ENCODE results near the gene MICAL2.

Gene MICAL2

DNA sequence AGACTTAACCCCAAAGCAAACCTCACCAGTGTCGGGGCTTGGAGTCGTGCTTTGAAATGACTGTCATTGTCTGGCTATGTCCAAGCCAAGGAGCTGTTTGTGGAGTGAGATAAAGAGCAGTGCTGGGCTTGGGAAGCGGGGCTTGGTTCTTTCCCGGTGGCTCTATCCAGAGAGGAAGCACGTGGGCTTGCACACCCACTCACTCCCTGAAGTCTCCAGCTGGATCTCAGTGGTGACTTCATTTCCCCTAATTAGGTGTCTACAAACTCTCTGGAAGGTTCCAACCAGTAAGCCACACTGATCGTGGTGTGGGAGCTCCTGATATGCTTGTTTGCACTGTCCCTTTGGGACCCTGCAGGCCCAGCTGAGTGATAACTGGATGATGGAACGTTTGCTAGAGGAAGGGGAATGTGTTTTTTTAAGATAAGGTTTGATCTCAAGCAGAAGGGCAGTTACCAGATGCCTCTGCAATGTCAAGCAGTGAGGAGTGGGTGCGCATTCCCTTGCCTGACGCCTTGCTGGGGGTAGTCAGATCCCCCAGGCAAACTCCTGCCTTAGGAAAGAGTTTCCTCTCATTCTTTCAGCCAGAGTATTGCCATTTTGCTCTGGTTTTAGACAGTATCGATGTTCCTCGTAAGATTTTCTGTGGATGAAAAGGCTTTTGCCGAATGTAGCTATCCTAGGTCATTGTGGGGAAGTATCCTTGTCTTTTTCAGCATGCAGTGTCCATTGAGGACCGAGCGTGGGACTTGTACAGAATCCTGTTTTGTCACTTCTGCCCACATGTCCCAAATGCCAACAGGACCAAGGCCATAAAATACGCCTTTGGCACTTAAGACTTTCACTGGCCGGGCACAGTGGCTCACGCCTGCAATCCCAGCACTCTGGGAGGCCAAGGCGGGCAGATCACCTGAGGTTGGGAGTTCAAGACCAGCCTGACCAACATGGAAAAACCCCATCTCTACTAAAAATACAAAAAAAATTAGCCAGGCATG, 90.9 kb downstream of the MICAL2 start:
- Histone ChIP-seq H3K36me3 (ENCODE audit: control insufficient read depth in 5 of 5, insufficient read depth in 5 of 5, low read length in 5 of 5) (peaks cover 0 to 6% (median 0%) of the 10 kb centered on the region in 5 donors), H3K4me1 (ENCODE audit: control insufficient read depth in 5 of 5, insufficient read depth in 5 of 5, low read length in 5 of 5) (peaks cover 4 to 19% (median 13%) of the 10 kb centered on the region in 5 donors), H3K9ac (ENCODE audit: low read length in 5 of 5) (no peak overlapping the region), H3K4me3 (ENCODE audit: low read depth in 1 of 5, low read length in 5 of 5) (no peak overlapping the region), H3K27me3 (ENCODE audit: control insufficient read depth in 5 of 5, insufficient read depth in 4 of 5, low read length in 5 of 5) (peaks cover 0 to under 1% (median 0%) of the 10 kb centered on the region in 5 donors), H3K27ac (ENCODE audit: low read depth, low read length) (no peak overlapping the region), H3K9me3 (ENCODE audit: control insufficient read depth in 5 of 5, low read length in 5 of 5) (no peaks in the 10 kb centered on the region)

DNA sequence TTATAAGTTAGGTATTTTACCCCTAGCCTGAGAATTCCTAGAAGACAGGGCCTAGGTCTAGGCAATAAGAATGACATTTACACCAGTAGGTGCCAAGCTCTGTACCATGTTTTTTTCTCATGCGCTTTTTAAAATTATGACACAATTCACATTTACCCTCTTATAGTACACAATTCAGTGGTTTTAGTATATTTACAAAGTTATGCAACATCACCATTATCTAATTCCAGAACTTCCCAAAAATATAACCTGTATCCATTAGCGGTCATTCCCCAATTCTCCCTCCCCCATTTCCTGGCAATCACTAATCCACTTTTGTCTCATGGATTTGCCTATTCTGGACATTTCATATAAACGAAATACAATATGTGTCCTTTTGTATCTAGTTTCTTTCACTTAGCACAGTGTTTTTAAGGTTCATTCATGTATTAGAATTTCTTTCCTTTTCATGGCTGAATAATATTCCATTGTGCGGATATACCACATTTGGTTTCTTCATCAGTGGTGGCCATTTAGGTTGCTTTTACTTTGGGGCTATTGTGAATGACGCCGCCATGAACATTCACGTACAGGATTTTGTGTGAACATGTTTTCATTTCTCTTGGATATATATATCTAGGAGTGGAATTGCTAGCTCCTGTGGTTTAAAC, 92.4 kb downstream of the MICAL2 start:
- H3K36me3 ChIP-seq (ENCODE audit: control insufficient read depth in 5 of 5, insufficient read depth in 5 of 5, low read length in 5 of 5), result peaks cover 0 to 9% (median 0%) of the 10 kb centered on the region in 5 donors
- H3K9ac ChIP-seq (ENCODE audit: low read length in 5 of 5), result no peak overlapping the region
- peaks cover 0 to 3% (median 0%) of the 10 kb centered on the region in 5 donors for H3K27me3 ChIP-seq (ENCODE audit: control insufficient read depth in 5 of 5, insufficient read depth in 4 of 5, low read length in 5 of 5)
- H3K4me3 ChIP-seq (ENCODE audit: low read depth in 1 of 5, low read length in 5 of 5), result no peak overlapping the region
- no peak overlapping the region for H3K27ac ChIP-seq (ENCODE audit: low read depth, low read length)
- H3K9me3 ChIP-seq (ENCODE audit: control insufficient read depth in 5 of 5, low read length in 5 of 5), result no peaks in the 10 kb centered on the region
- H3K4me1 ChIP-seq (ENCODE audit: control insufficient read depth in 5 of 5, insufficient read depth in 5 of 5, low read length in 5 of 5), result peaks cover 4 to 22% (median 13%) of the 10 kb centered on the region in 5 donors

DNA sequence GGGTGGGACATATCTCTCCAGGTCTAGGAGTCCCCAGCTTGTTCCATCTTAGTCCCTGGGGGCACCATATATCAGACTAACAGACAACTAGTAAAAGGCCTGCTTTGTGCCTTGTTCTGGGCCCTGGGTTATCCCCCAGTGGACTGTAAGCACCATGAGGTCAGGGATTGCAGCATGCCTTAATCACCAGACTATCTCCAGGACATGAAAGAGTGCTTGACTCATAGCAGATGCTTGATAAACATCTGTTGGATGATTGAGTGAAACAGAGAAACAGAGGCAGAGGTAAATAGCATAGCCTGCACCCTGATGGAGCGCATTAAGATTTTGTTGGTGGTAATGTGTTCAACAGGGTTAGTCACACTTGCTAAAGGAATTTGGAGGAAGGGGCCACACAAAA, 94.1 kb downstream of the MICAL2 start:
- Histone ChIP-seq H3K27me3 (ENCODE audit: control insufficient read depth in 5 of 5, insufficient read depth in 4 of 5, low read length in 5 of 5) (peaks cover 0 to 3% (median 0%) of the 10 kb centered on the region in 5 donors), H3K27ac (ENCODE audit: low read depth, low read length) (no peak overlapping the region), H3K36me3 (ENCODE audit: control insufficient read depth in 5 of 5, insufficient read depth in 5 of 5, low read length in 5 of 5) (peaks cover 0 to 20% (median 0%) of the 10 kb centered on the region in 5 donors), H3K4me1 (ENCODE audit: control insufficient read depth in 5 of 5, insufficient read depth in 5 of 5, low read length in 5 of 5) (peaks cover 4 to 21% (median 13%) of the 10 kb centered on the region in 5 donors), H3K4me3 (ENCODE audit: low read depth in 1 of 5, low read length in 5 of 5) (no peak overlapping the region), H3K9me3 (ENCODE audit: control insufficient read depth in 5 of 5, low read length in 5 of 5) (no peaks in the 10 kb centered on the region), H3K9ac (ENCODE audit: low read length in 5 of 5) (no peak overlapping the region)

DNA sequence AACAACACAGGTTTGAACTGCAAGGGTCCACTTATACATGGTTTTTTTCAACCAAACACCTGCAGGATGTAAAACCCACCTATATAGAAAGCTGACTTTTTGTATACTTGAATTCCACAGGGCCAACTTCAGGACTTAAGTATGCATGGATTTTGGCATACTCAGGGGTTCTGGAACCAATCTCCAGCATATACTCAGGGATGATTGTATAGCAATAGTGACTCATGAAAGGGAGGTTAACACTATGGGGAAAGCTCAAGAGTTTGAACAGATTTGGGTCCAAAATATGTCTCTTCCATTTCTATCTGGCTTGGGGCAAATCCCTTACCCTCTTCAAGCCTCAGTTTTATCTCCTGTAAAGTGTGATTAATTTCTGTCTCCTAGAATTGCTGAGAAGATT, 94.9 kb downstream of the MICAL2 start:
- no peak overlapping the region for H3K27ac ChIP-seq (ENCODE audit: low read depth, low read length)
- no peaks in the 10 kb centered on the region for H3K9me3 ChIP-seq (ENCODE audit: control insufficient read depth in 5 of 5, low read length in 5 of 5)
- no peak overlapping the region for H3K4me3 ChIP-seq (ENCODE audit: low read depth in 1 of 5, low read length in 5 of 5)
- H3K27me3 ChIP-seq (ENCODE audit: control insufficient read depth in 5 of 5, insufficient read depth in 4 of 5, low read length in 5 of 5), result peaks cover 0 to 3% (median 0%) of the 10 kb centered on the region in 5 donors
- H3K9ac ChIP-seq (ENCODE audit: low read length in 5 of 5), result no peak overlapping the region
- H3K36me3 ChIP-seq (ENCODE audit: control insufficient read depth in 5 of 5, insufficient read depth in 5 of 5, low read length in 5 of 5), result peaks cover 0 to 21% (median 0%) of the 10 kb centered on the region in 5 donors
- H3K4me1 ChIP-seq (ENCODE audit: control insufficient read depth in 5 of 5, insufficient read depth in 5 of 5, low read length in 5 of 5), result peaks cover 3 to 16% (median 11%) of the 10 kb centered on the region in 5 donors

DNA sequence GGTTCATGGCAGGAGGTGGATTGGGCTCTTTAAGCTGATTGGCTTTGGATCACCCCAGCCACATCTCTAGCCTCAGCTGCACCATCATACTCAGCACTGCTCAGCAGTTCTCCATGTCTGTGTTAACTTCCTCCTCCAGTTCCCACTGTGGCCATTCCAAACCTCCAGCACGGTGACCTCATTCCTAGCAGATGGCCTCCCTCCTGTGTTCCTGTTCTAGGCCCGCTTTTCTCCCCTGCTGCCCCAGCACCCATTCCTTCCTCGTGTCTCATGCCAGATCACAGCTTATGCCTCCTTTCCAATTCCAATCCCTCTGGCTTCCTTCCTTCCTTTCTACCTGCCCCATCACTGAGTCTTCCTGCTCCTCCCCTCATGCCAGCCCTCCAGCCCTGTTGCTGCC, 96.1 kb downstream of the MICAL2 start:
- Histone ChIP-seq H3K27me3 (ENCODE audit: control insufficient read depth in 5 of 5, insufficient read depth in 4 of 5, low read length in 5 of 5) (peaks cover 0 to 3% (median 0%) of the 10 kb centered on the region in 5 donors), H3K9me3 (ENCODE audit: control insufficient read depth in 5 of 5, low read length in 5 of 5) (no peaks in the 10 kb centered on the region), H3K36me3 (ENCODE audit: control insufficient read depth in 5 of 5, insufficient read depth in 5 of 5, low read length in 5 of 5) (peaks cover 0 to 21% (median 0%) of the 10 kb centered on the region in 5 donors), H3K4me1 (ENCODE audit: control insufficient read depth in 5 of 5, insufficient read depth in 5 of 5, low read length in 5 of 5) (peaks cover 0 to 4% (median 0%) of the 10 kb centered on the region in 5 donors), H3K9ac (ENCODE audit: low read length in 5 of 5) (no peak overlapping the region), H3K4me3 (ENCODE audit: low read depth in 1 of 5, low read length in 5 of 5) (no peak overlapping the region), H3K27ac (ENCODE audit: low read depth, low read length) (no peak overlapping the region)

DNA sequence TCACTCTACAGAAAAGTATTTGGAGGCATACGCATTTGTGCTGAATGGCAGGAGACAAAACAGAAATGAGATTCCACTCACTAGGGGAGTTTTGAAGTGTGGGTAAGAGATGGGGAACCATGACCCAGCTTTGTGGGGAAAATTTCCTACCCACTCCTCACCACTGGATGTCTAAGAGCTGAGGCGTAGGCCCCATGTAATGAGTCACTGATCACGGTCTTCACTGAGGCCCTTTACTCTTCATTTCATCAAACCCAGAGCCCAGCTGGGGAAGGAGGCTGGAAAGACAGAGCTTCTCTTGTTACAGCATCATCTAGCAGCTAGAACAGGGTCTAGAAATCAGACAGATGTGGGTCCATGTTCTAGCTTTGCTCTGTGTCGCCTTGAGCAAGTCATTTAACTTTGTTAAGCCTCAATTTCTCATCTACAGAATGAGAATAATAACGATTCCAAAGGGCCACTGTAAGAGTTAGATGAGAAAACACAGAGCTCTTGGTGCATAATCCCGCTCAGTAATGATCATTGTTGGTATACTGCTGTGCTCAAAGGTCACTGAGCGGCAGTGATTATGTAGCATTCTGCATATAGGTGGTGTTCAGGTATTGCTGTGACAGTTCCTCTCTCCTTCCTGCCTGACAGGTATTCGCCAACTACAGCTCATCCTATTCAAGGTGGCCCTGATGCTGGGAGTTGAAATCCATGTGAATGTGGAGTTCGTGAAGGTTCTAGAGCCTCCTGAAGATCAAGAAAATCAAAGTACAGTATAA, 97.2 kb downstream of the MICAL2 start:
- H3K27ac ChIP-seq (ENCODE audit: low read depth, low read length), result no peak overlapping the region

DNA sequence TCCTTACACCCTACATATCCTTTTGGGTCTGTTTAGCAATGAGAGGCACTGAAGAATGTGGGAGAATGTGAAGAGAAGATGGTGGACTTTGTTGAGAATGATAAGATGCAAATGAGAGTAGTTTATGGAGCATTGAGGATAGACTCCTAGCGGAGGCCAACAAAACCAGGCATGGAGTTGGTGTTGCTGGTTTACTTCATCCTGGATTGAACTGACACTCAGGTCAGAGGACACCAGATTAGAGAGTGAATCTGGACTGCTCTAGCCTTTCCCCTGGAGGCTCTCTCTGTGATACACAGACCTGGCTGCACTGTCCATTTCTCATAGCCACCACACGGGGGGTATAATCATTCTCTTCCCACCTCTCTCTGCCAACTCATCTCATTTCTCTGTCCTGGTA, 98.7 kb downstream of the MICAL2 start:
- Histone ChIP-seq H3K9me3 (ENCODE audit: control insufficient read depth in 5 of 5, low read length in 5 of 5) (no peaks in the 10 kb centered on the region), H3K27ac (ENCODE audit: low read depth, low read length) (no peak overlapping the region), H3K4me3 (ENCODE audit: low read depth in 1 of 5, low read length in 5 of 5) (no peak overlapping the region), H3K9ac (ENCODE audit: low read length in 5 of 5) (no peak overlapping the region), H3K27me3 (ENCODE audit: control insufficient read depth in 5 of 5, insufficient read depth in 4 of 5, low read length in 5 of 5) (peaks cover 0 to 3% (median 0%) of the 10 kb centered on the region in 5 donors), H3K4me1 (ENCODE audit: control insufficient read depth in 5 of 5, insufficient read depth in 5 of 5, low read length in 5 of 5) (peaks cover 0 to 4% (median 0%) of the 10 kb centered on the region in 5 donors), H3K36me3 (ENCODE audit: control insufficient read depth in 5 of 5, insufficient read depth in 5 of 5, low read length in 5 of 5) (peaks cover 0 to 29% (median 4%) of the 10 kb centered on the region in 5 donors)

More for the DNA sequence above, 97.2 kb downstream of the MICAL2 start:
- Histone ChIP-seq H3K27me3 (ENCODE audit: control insufficient read depth in 5 of 5, insufficient read depth in 4 of 5, low read length in 5 of 5) (peaks cover 0 to 3% (median 0%) of the 10 kb centered on the region in 5 donors), H3K4me3 (ENCODE audit: low read depth in 1 of 5, low read length in 5 of 5) (no peak overlapping the region), H3K9ac (ENCODE audit: low read length in 5 of 5) (no peak overlapping the region), H3K36me3 (ENCODE audit: control insufficient read depth in 5 of 5, insufficient read depth in 5 of 5, low read length in 5 of 5) (peaks cover 0 to 21% (median 0%) of the 10 kb centered on the region in 5 donors), H3K4me1 (ENCODE audit: control insufficient read depth in 5 of 5, insufficient read depth in 5 of 5, low read length in 5 of 5) (peaks cover 0 to 4% (median 0%) of the 10 kb centered on the region in 5 donors), H3K9me3 (ENCODE audit: control insufficient read depth in 5 of 5, low read length in 5 of 5) (no peaks in the 10 kb centered on the region)

DNA sequence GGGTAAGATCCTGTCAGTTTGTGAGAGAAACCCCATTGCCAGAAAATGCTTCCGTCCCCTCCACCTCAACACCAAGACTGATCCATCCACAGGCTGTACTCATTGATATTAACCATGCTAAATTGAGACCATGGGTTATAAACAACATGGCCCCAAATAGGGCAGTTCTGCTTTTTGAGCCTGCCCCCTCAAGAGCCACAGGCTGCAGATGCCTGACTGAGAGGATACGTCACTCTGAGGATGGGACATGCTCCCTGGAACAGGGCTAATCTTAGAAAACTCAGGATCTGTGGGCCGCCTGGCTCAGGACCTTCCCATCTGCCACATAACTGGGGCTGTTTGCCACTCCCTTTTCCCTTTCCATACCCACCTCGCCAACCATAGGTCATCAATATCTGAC, 99.8 kb downstream of the MICAL2 start:
- H3K9me3 ChIP-seq (ENCODE audit: control insufficient read depth in 5 of 5, low read length in 5 of 5), result no peaks in the 10 kb centered on the region
- peaks cover 0 to 3% (median 0%) of the 10 kb centered on the region in 5 donors for H3K27me3 ChIP-seq (ENCODE audit: control insufficient read depth in 5 of 5, insufficient read depth in 4 of 5, low read length in 5 of 5)
- H3K9ac ChIP-seq (ENCODE audit: low read length in 5 of 5), result no peak overlapping the region
- H3K36me3 ChIP-seq (ENCODE audit: control insufficient read depth in 5 of 5, insufficient read depth in 5 of 5, low read length in 5 of 5), result peaks cover 0 to 27% (median 4%) of the 10 kb centered on the region in 5 donors
- no peak overlapping the region for H3K4me3 ChIP-seq (ENCODE audit: low read depth in 1 of 5, low read length in 5 of 5)
- no peak overlapping the region for H3K27ac ChIP-seq (ENCODE audit: low read depth, low read length)
- peaks cover 0 to 4% (median 0%) of the 10 kb centered on the region in 5 donors for H3K4me1 ChIP-seq (ENCODE audit: control insufficient read depth in 5 of 5, insufficient read depth in 5 of 5, low read length in 5 of 5)

DNA sequence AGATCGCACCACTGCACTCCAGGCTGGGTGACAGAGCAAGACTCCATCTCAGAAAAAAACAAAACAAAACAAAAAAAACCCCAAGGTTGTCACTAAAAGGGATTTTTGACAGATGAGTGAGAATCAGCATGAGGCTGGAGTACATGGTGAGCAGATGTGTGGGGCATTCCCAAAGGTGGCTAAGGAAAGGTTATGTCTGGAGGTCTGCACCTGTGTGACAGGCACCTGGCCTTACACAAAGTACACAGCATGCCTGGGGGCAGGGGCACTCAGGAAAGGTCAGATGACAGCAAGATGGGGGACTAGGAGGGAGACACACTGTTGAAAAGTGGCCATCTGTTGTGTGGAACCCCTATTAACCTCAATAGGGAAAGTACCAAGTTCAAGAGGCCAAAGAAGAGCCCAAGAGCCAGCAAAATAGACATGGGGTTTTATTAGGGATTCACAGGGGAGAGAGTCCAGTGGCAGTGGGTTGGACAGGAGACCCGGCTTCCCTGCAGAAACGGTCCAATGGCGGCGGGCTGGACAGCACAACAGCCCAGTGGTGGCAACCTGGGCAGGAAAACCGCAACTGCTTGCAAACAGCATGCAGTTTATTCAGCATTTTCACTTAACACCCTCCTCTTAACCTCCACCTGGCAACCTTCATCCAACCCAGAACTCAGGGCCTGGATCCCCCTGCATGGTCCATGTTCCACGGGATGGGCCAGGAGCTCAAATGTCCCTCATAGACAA, 101.1 kb downstream of the MICAL2 start:
- Histone ChIP-seq H3K27me3 (ENCODE audit: control insufficient read depth in 5 of 5, insufficient read depth in 4 of 5, low read length in 5 of 5) (peaks cover 0 to under 1% (median 0%) of the 10 kb centered on the region in 5 donors), H3K9me3 (ENCODE audit: control insufficient read depth in 5 of 5, low read length in 5 of 5) (no peaks in the 10 kb centered on the region), H3K4me3 (ENCODE audit: low read depth in 1 of 5, low read length in 5 of 5) (no peak overlapping the region), H3K36me3 (ENCODE audit: control insufficient read depth in 5 of 5, insufficient read depth in 5 of 5, low read length in 5 of 5) (peaks cover 2 to 34% (median 4%) of the 10 kb centered on the region in 5 donors), H3K27ac (ENCODE audit: low read depth, low read length) (no peak overlapping the region), H3K4me1 (ENCODE audit: control insufficient read depth in 5 of 5, insufficient read depth in 5 of 5, low read length in 5 of 5) (peaks cover 0 to 3% (median 0%) of the 10 kb centered on the region in 5 donors), H3K9ac (ENCODE audit: low read length in 5 of 5) (no peak overlapping the region)

Measured in subcutaneous abdominal adipose tissue (tissue), 5 donors.